HepG2 (cell line): Measurements from ENCODE around the gene TMEM209. TPM values are rescaled to one million over a fixed set of nuclear protein-coding genes. Genes with fewer than 3 reads are reported as not detected.

ENCODE experiments used
- ATAC-seq: fragments of 200-7000 bp; cut with Tn5 transposase; 3 replicates; pipeline ENCODE4 v1.9.1; 2020; ENCODE audit warnings: mild to moderate bottlenecking, moderate library complexity
- BruUV-seq: library from RNA; stranded (reverse); fragments of 400-500 nt; replicated peaks from 2 replicates; lab custom pipeline; 2021; lab: Mats Ljungman, UMichigan
- CTCF ChIA-PET: fragments of 300-600 bp; formaldehyde crosslinking; extraction: SDS; loops from one replicate; lab custom pipeline; 2021; ENCODE audit warnings: low total read pairs, inconsistent platforms, low intra/inter-chr PET ratio; lab: Yijun Ruan, JAX
- POLR2A ChIA-PET: fragments of 350-600 bp; sonication (Branson Sonifier 250); formaldehyde crosslinking; loops from one replicate; lab custom pipeline; 2020; ENCODE audit warnings: antibody characterized with exemption, inconsistent platforms; lab: Yijun Ruan, JAX
- DNase-seq: peaks from one replicate; pipeline ENCODE4 v3.0.0-alpha.2; 2015; ENCODE audit warnings: low spot score
- FAIRE-seq: peaks from 3 replicates; lab custom pipeline; 2011; peaks lifted over from hg19 to GRCh38; lab: Jason Lieb, UNC
- H2AFZ ChIP-seq: one replicate; pipeline ENCODE4 v1.6.1; 2011; ENCODE audit warnings: low read length, inconsistent platforms
- H3K27ac ChIP-seq: fragments of 300-600 bp; 3 replicates; pipeline ENCODE4 v1.8.0; 2011; ENCODE audit warnings: mixed run types, mild to moderate bottlenecking, mixed read lengths, low read length, inconsistent platforms; ENCODE audit not compliant: insufficient read depth; ENCODE audit errors: extremely low read length
- H3K27me3 ChIP-seq, 2 experiments: fragments of 200-600 bp in 1 of 2; 2 replicates in 1 of 2; 3 replicates in 1 of 2; pipeline versions ENCODE4 v1.6.0 to v1.8.0; 2011; ENCODE audit warnings: low read length in 2 of 2, mild to moderate bottlenecking in 2 of 2, moderate library complexity in 2 of 2, inconsistent platforms in 1 of 2; ENCODE audit not compliant: insufficient read depth in 2 of 2, control insufficient read depth in 1 of 2
- H3K36me3 ChIP-seq, 2 experiments: fragments of 200-600 bp in 1 of 2; replicated peaks in 1 of 2; 2 replicates in 1 of 2; 3 replicates in 1 of 2; pipeline versions ENCODE4 v1.5.1 to v1.8.0; 2011; ENCODE audit warnings: low read length in 2 of 2, inconsistent platforms in 1 of 2; ENCODE audit not compliant: insufficient read depth in 2 of 2, control insufficient read depth in 1 of 2
- H3K4me1 ChIP-seq: 2 replicates; pipeline ENCODE4 v1.5.1; 2012; ENCODE audit warnings: low read length, inconsistent platforms; ENCODE audit not compliant: insufficient read depth
- H3K4me2 ChIP-seq: 2 replicates; pipeline ENCODE4 v1.6.0; 2011; ENCODE audit warnings: low read depth, low read length, inconsistent platforms
- H3K4me3 ChIP-seq, 3 experiments: fragments of 200-600 bp in 1 of 3; sonication (generic), shearing (Covaris generic) in 1 of 3; replicated peaks in 1 of 3; 2 replicates each; pipeline ENCODE4 v1.5.1; 2011 to 2016; ENCODE audit warnings: low read length in 3 of 3, inconsistent platforms in 2 of 3, low read depth in 2 of 3, mild to moderate bottlenecking in 2 of 3, control low read depth in 1 of 3, mixed read lengths in 1 of 3; ENCODE audit not compliant: insufficient read depth in 1 of 3
- H3K79me2 ChIP-seq: one replicate; pipeline ENCODE4 v1.6.1; 2011; ENCODE audit warnings: low read length, inconsistent platforms; ENCODE audit not compliant: insufficient read depth
- H3K9ac ChIP-seq: 2 replicates; pipeline ENCODE4 v1.6.0; 2011; ENCODE audit warnings: mild to moderate bottlenecking, low read depth, low read length, inconsistent platforms; ENCODE audit not compliant: insufficient read depth
- H3K9me3 ChIP-seq: 2 replicates; pipeline ENCODE4 v1.5.1; 2012; ENCODE audit warnings: mild to moderate bottlenecking, low read length
- H4K20me1 ChIP-seq: 2 replicates; pipeline ENCODE4 v1.6.0; 2011; ENCODE audit warnings: inconsistent platforms, mild to moderate bottlenecking, low read length, moderate library complexity; ENCODE audit not compliant: insufficient read depth
- ARHGAP35 ChIP-seq: sonication (generic); formaldehyde crosslinking; IDR thresholded peaks from 2 replicates; pipeline ENCODE4 v1.9.0; 2022; ENCODE audit warnings: mild to moderate bottlenecking, inconsistent platforms, moderate library complexity, missing genetic modification reagents, borderline replicate concordance
- BATF2 ChIP-seq: sonication (generic); formaldehyde crosslinking; IDR thresholded peaks from 2 replicates; pipeline ENCODE4 v1.8.0; 2022; ENCODE audit warnings: mild to moderate bottlenecking, missing genetic modification reagents, moderate library complexity
- DMAP1 ChIP-seq: IDR thresholded peaks from 2 replicates; pipeline ENCODE4 v1.6.1; 2016
- ELF1 ChIP-seq: sonication (generic); formaldehyde crosslinking; IDR thresholded peaks from 2 replicates; pipeline ENCODE4 v1.4.0; 2020; ENCODE audit warnings: missing genetic modification reagents
- KDM2A ChIP-seq: sonication (generic); formaldehyde crosslinking; IDR thresholded peaks from 2 replicates; pipeline ENCODE4 v1.4.0; 2020; ENCODE audit warnings: low read depth, missing genetic modification reagents, borderline replicate concordance
- KIAA2018 ChIP-seq: sonication (generic); formaldehyde crosslinking; IDR thresholded peaks from 2 replicates; pipeline ENCODE4 v1.5.0; 2020; ENCODE audit warnings: mild to moderate bottlenecking, missing genetic modification reagents, borderline replicate concordance
- NFYC ChIP-seq: IDR thresholded peaks from 2 replicates; pipeline ENCODE4 v1.6.1; 2016; ENCODE audit warnings: missing genetic modification reagents, missing compliant biosample characterization
- ONECUT2 ChIP-seq: sonication (generic); formaldehyde crosslinking; IDR thresholded peaks from 2 replicates; pipeline ENCODE4 v1.4.0; 2020; ENCODE audit warnings: missing genetic modification reagents
- RAD21 ChIP-seq: fragments of 450-650 bp; formaldehyde crosslinking; IDR thresholded peaks from 2 replicates; pipeline ENCODE4 v1.5.0; 2020; ENCODE audit warnings: mild to moderate bottlenecking
- XRCC5 ChIP-seq: fragments of 200-400 bp; formaldehyde crosslinking; optimal IDR thresholded peaks from 2 replicates; pipeline ENCODE3; 2017; ENCODE audit warnings: mild to moderate bottlenecking, low read length
- ZBTB42 ChIP-seq: sonication (generic); formaldehyde crosslinking; IDR thresholded peaks from 2 replicates; pipeline ENCODE4 v1.5.0; 2020; ENCODE audit warnings: mild to moderate bottlenecking, missing genetic modification reagents
- ZFP1 ChIP-seq: IDR thresholded peaks from 2 replicates; pipeline ENCODE4 v1.6.1; 2016
- ZNF230 ChIP-seq: sonication (generic); formaldehyde crosslinking; IDR thresholded peaks from 2 replicates; pipeline ENCODE4 v1.4.0; 2020; ENCODE audit warnings: mild to moderate bottlenecking, missing genetic modification reagents
- ZNF33B ChIP-seq: sonication (generic); formaldehyde crosslinking; IDR thresholded peaks from 2 replicates; pipeline ENCODE4 v1.5.1; 2020; ENCODE audit warnings: mild to moderate bottlenecking, missing genetic modification reagents
- ZNF501 ChIP-seq: sonication (generic); formaldehyde crosslinking; IDR thresholded peaks from 2 replicates; pipeline ENCODE4 v1.5.1; 2020; ENCODE audit warnings: mild to moderate bottlenecking, moderate library complexity, missing genetic modification reagents
- ZNF567 ChIP-seq: sonication (generic); formaldehyde crosslinking; IDR thresholded peaks from 2 replicates; pipeline ENCODE4 v1.8.1; 2023; ENCODE audit warnings: mild to moderate bottlenecking, missing genetic modification reagents, borderline replicate concordance
- ZNF792 ChIP-seq: IDR thresholded peaks from 2 replicates; pipeline ENCODE4 v1.6.1; 2016
- WGBS: methylation state at CpG from one replicate; pipeline ENCODE4 v1.1.6; 2017; ENCODE audit warnings: low lambda C conversion rate; 5-methylcytosine and 5-hydroxymethylcytosine counted together
- in situ Hi-C: cut with HindIII; loops from 2 replicates; pipeline ENCODE4 v1.10.0; 2017; ENCODE audit warnings: low pct_unique_long_range_greater_than_20kb; ENCODE audit not compliant: extremely low pct_ligation_motif_present
- intact Hi-C: fragments of 100-400 bp; cut with micrococcal nuclease; formaldehyde crosslinking; loops from one replicate; pipeline ENCODE4 v1.10.0; 2022; ENCODE audit not compliant: unreplicated experiment
- polyA plus RNA-seq, 8 experiments: library from polyadenylated mRNA; depleted of rRNA in 3 of 8; stranded (reverse) in 7 of 8; unstranded in 1 of 8; fragments of >200 nt; fragmentation: Illumina TruSeq in 4 of 8; extraction: Trizol in 4 of 8; gene quantifications; 2 replicates each; pipeline versions ENCODE4 v1.2.1 to v1.2.3, GENCODE V29; 2011 to 2016; ENCODE audit warnings: low read depth in 4 of 8, missing spikeins in 1 of 8, mixed read lengths in 1 of 8; ENCODE audit not compliant: insufficient read depth in 1 of 8
- total RNA-seq, 5 experiments: library from RNA; depleted of rRNA; stranded (reverse); fragments of >200 nt; fragmentation: Illumina TruSeq; extraction: Trizol; gene quantifications; 2 replicates each; pipeline ENCODE4 v1.2.3, GENCODE V29; 2016; ENCODE audit warnings: low read depth in 1 of 5

The TMEM209 gene
- total and polyA plus RNA-seq, 2 of the 13 experiments (the other 11 are each of a cell fraction or from before 2014, with no cell fraction given): 14.5 to 15.6 TPM

- Histone ChIP-seq H3K79me2 (no peaks in the 10 kb centered on the region), H3K9ac (no peak overlapping the region), H3K4me1 (no peaks in the 10 kb centered on the region), H3K27ac (no peak overlapping the region), H3K9me3 (no peaks in the 10 kb centered on the region), H2AFZ (no peak overlapping the region), H3K4me3 (no peak overlapping the region), H3K36me3 (no peaks in the 10 kb centered on the region), H3K27me3 (no peaks in the 10 kb centered on the region), H4K20me1 (no peaks in the 10 kb centered on the region), H3K4me2 (no peak overlapping the region)
- in situ Hi-C loops (no loop called here), intact Hi-C loops (loop anchor here (1.0 to 5.0 kb wide), 5 partner anchors 318 to 590 kb away; no protein-coding TSS in a partner anchor)
- no TSS peak for BruUV-seq
- POLR2A ChIA-PET: interaction anchor here (1.8 kb wide), 1 partner anchor 37 kb away, joined by 5 read pairs; the partner anchor contains the start of gene TMEM209
- WGBS: 15% methylated on average over 5 of the region's 5 CpGs
- CTCF ChIA-PET: interaction anchor here (1.4 to 3.0 kb wide), 5 partner anchors 170 to 516 kb away, joined by 3 to 21 read pairs (median 9); no protein-coding TSS in a partner anchor
- FAIRE-seq (peak; percentile 50), ATAC-seq (peak; percentile 96), DNase-seq (peak; percentile 14)
- TF ChIP-seq ZNF792 (CRISPR knock-in tag): no peak
- peak; percentile 40; the same call in 1 of the 2 replicates for TF ChIP-seq KDM2A (CRISPR knock-in tag)
- TF ChIP-seq NFYC: no peak
- no peak for TF ChIP-seq ZFP1
- TF ChIP-seq ZNF230: no peak
- no peak for TF ChIP-seq ELF1 (CRISPR knock-in tag)
- no peak for TF ChIP-seq ZNF501 (CRISPR knock-in tag)
- TF ChIP-seq ARHGAP35: no peak
- TF ChIP-seq ZNF567: no peak
- no peak for TF ChIP-seq ONECUT2 (CRISPR knock-in tag)
- TF ChIP-seq KIAA2018 (CRISPR knock-in tag): no peak
- peak; percentile 76 for TF ChIP-seq RAD21 (CRISPR knock-in tag)
- TF ChIP-seq XRCC5: peak; percentile 74
- no peak for TF ChIP-seq BATF2 (CRISPR knock-in tag)
- TF ChIP-seq DMAP1 (CRISPR knock-in tag): no peak
- no peak for TF ChIP-seq ZBTB42
- TF ChIP-seq ZNF33B (CRISPR knock-in tag): no peak
Observed at GRCh38 chr7:130242198-130243014, 37.2 kb upstream of the TMEM209 start.
